ENCODE measurements around the gene ACKR2. TPM values are rescaled to one million over a fixed set of nuclear protein-coding genes. Genes with fewer than 3 reads are reported as not detected.

Gene ACKR2
- total and polyA plus RNA-seq, 2 of the 13 experiments (the other 11 are each of a cell fraction or from before 2014, with no cell fraction given), result 1.1 to 1.9 TPM

GRCh38 chr3:42852441-42852840 lies 43.2 kb downstream of the ACKR2 start (continued):
- TF ChIP-seq, protein P1, sequence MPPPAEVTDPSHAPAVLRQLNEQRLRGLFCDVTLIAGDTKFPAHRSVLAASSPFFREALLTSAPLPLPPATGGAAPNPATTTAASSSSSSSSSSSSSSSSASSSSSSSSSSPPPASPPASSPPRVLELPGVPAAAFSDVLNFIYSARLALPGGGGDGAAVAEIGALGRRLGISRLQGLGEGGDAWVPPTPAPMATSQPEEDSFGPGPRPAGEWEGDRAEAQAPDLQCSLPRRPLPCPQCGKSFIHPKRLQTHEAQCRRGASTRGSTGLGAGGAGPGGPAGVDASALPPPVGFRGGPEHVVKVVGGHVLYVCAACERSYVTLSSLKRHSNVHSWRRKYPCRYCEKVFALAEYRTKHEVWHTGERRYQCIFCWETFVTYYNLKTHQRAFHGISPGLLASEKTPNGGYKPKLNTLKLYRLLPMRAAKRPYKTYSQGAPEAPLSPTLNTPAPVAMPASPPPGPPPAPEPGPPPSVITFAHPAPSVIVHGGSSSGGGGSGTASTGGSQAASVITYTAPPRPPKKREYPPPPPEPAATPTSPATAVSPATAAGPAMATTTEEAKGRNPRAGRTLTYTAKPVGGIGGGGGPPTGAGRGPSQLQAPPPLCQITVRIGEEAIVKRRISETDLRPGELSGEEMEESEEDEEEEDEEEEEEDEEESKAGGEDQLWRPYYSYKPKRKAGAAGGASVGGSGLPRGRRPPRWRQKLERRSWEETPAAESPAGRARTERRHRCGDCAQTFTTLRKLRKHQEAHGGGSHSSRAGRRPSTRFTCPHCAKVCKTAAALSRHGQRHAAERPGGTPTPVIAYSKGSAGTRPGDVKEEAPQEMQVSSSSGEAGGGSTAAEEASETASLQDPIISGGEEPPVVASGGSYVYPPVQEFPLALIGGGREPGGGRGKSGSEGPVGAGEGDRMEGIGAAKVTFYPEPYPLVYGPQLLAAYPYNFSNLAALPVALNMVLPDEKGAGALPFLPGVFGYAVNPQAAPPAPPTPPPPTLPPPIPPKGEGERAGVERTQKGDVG (CRISPR knock-in tag; IDR thresholded peaks at IDR 0.05; ENCODE audit: borderline replicate concordance), result no peak
- no peak for TF ChIP-seq TCF7L2 (IDR thresholded peaks at IDR 0.05; ENCODE audit: low read depth, low read length)
- peak; percentile 28; the same call in 1 of the 2 replicates for TF ChIP-seq ZNF687 (CRISPR knock-in tag; IDR thresholded peaks at IDR 0.05)
- TF ChIP-seq ZNF44 (CRISPR knock-in tag; IDR thresholded peaks at IDR 0.05), result no peak
- TF ChIP-seq, protein P2, sequence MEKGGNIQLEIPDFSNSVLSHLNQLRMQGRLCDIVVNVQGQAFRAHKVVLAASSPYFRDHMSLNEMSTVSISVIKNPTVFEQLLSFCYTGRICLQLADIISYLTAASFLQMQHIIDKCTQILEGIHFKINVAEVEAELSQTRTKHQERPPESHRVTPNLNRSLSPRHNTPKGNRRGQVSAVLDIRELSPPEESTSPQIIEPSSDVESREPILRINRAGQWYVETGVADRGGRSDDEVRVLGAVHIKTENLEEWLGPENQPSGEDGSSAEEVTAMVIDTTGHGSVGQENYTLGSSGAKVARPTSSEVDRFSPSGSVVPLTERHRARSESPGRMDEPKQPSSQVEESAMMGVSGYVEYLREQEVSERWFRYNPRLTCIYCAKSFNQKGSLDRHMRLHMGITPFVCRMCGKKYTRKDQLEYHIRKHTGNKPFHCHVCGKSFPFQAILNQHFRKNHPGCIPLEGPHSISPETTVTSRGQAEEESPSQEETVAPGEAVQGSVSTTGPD (CRISPR knock-in tag; IDR thresholded peaks at IDR 0.05), result no peak
- TF ChIP-seq KDM4B (CRISPR knock-in tag; IDR thresholded peaks at IDR 0.05), result no peak
- TF ChIP-seq ZNF564 (CRISPR knock-in tag; IDR thresholded peaks at IDR 0.05), result no peak
- TF ChIP-seq ZNF432 (CRISPR knock-in tag; IDR thresholded peaks at IDR 0.05; ENCODE audit: borderline replicate concordance), result no peak
- TF ChIP-seq ZNF549 (CRISPR knock-in tag; IDR thresholded peaks at IDR 0.05), result no peak
- TF ChIP-seq MATR3 (CRISPR knock-in tag; IDR thresholded peaks at IDR 0.05), result no peak
- no peak for TF ChIP-seq KAT7 (CRISPR knock-in tag; IDR thresholded peaks at IDR 0.05; ENCODE audit: borderline replicate concordance)
- no peak for TF ChIP-seq ZNF441 (CRISPR knock-in tag; IDR thresholded peaks at IDR 0.05; ENCODE audit: borderline replicate concordance)
- TF ChIP-seq ZNF446 (CRISPR knock-in tag; IDR thresholded peaks at IDR 0.05), result no peak
- no peak for TF ChIP-seq ZNF749 (CRISPR knock-in tag; IDR thresholded peaks at IDR 0.05; ENCODE audit: borderline replicate concordance)
- no peak for TF ChIP-seq DR1 (CRISPR knock-in tag; IDR thresholded peaks at IDR 0.05)
- TF ChIP-seq MEIS1 (CRISPR knock-in tag; IDR thresholded peaks at IDR 0.05; ENCODE audit: borderline replicate concordance), result 0 out of 2 replicates have a peak, but pooled peaks have one; percentile 29
- no peak for TF ChIP-seq ZNF777 (CRISPR knock-in tag; IDR thresholded peaks at IDR 0.05)
- no peak for TF ChIP-seq TEAD3 (CRISPR knock-in tag; optimal IDR thresholded peaks at IDR 0.05; ENCODE audit: borderline replicate concordance)
- no peak for TF ChIP-seq ZNF569 (CRISPR knock-in tag; IDR thresholded peaks at IDR 0.05; ENCODE audit: borderline replicate concordance)
- TF ChIP-seq FOXK1 (CRISPR knock-in tag; IDR thresholded peaks at IDR 0.05; ENCODE audit: borderline replicate concordance, low read depth), result no peak
- no peak for TF ChIP-seq ZNF530 (CRISPR knock-in tag; IDR thresholded peaks at IDR 0.05; ENCODE audit: low read depth)
- TF ChIP-seq SRSF1 (optimal IDR thresholded peaks at IDR 0.05; ENCODE audit: low read depth, low read length), result no peak
